ENCODE data around the gene RAPGEF2.
"Not testable (repeated sequence)": the region's sequence is repeated elsewhere in the genome, so short reads cannot be mapped to it uniquely, and the experiment has no call there.

DNA sequence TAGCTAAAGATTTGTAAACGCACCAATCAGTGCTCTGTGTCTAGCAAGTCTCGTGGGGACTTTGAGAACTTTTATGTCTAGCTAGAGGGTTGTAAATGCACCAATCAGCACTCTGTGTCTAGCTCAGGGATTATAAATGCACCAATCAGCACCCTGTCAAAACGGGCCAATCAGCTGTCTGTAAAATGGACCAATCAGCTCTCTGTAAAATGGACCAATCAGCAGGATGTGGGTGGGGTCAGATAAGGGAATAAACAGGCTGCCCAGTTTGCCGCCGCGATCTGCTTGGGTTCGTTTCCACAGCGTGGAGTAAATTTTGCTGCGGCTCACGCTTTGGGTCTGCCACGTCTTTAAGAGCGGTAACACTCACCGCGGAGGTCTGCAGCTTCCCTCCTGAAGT is 148.7 kb downstream of the RAPGEF2 start:
- TF ChIP-seq, protein P1, sequence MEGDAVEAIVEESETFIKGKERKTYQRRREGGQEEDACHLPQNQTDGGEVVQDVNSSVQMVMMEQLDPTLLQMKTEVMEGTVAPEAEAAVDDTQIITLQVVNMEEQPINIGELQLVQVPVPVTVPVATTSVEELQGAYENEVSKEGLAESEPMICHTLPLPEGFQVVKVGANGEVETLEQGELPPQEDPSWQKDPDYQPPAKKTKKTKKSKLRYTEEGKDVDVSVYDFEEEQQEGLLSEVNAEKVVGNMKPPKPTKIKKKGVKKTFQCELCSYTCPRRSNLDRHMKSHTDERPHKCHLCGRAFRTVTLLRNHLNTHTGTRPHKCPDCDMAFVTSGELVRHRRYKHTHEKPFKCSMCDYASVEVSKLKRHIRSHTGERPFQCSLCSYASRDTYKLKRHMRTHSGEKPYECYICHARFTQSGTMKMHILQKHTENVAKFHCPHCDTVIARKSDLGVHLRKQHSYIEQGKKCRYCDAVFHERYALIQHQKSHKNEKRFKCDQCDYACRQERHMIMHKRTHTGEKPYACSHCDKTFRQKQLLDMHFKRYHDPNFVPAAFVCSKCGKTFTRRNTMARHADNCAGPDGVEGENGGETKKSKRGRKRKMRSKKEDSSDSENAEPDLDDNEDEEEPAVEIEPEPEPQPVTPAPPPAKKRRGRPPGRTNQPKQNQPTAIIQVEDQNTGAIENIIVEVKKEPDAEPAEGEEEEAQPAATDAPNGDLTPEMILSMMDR (IDR thresholded peaks at IDR 0.05; ENCODE audit: poor library complexity) = not testable (repeated sequence)
- TF ChIP-seq EZH2phosphoT487 (IDR thresholded peaks at IDR 0.05; ENCODE audit: low read depth, severe bottlenecking, unreplicated experiment); EZH2 (IDR thresholded peaks at IDR 0.05; ENCODE audit: borderline replicate concordance): not testable (repeated sequence)

All from hepatocyte (in vitro differentiated cells).